ENCODE measurements around the gene KIF26A. TPM values are rescaled to one million over a fixed set of nuclear protein-coding genes. Genes with fewer than 3 reads are reported as not detected.

The KIF26A gene
- 1 to 10 TPM in 2 of 4 donors, under 1 TPM in 1, not detected in 1; 0.27 to 8.6 (median 4.8) TPM for polyA plus RNA-seq
- long read RNA-seq, donor 1, result 0 reads
- long read RNA-seq, donor 2, result 0 reads
- long read RNA-seq, donor 3, result 0 reads
- long read RNA-seq, donor 4, result 0 reads
- long read RNA-seq, donor 5, result 0 reads
- long read RNA-seq, donor 6, result 0 reads
- long read RNA-seq, donor 7, result 0 reads
- long read RNA-seq, donor 8, result 0 reads
- long read RNA-seq, donor 9, result 0 reads
- long read RNA-seq, donor 10, full-length matches to known transcripts, result 1 of 1 reads
- long read RNA-seq, donor 10, partial matches to known transcripts, result 0 of 1 reads
- long read RNA-seq, donor 10, other reads (novel, unspliced or antisense), result 0 of 1 reads

DNA sequence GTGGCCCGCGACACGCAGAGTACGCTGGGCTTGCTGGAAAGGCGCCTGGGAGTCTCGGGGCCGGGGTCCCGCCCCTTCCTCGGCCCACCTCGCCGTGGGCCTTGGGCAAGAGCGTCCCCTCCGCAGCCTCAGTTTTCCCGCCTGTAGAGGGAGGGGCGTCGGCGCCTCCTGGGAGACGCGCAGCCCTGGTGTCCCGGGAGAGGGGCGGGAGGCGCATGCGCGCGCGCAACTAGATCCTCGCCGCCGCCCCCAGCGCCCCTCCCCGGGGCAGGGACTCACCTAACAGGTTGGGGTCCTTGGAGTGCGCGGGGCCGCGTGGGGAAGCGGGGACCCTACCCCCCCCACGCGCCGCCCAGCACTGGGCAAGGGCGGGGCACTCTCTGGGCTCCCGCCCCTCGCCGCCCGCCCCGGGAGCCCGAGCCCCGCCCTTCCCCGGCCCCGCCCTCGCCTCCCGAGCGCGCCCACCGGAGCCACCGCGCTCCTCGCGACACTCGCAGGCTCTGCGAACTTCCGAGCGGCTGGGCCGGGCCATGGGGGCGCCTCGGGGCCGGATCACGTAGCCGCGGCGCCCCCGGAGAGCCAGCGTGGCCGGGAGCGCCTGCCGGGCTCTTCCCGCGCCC is at the start of gene KIF26A:
TSS of gene KIF26A (plus strand) at position 490 of the 620 bp plus-strand sequence. CDS start 136 bp downstream, outside the sequence.
- Histone ChIP-seq H3K9me3 (ENCODE audit: control insufficient read depth in 2 of 2, insufficient read depth in 1 of 2, low read depth in 1 of 2, low read length in 1 of 2) (no peaks in the 10 kb centered on the region), H3K27me3 (ENCODE audit: control insufficient read depth in 3 of 3, insufficient read depth in 3 of 3, low read length in 3 of 3) (peaks cover 30 to 47% (median 46%) of the 10 kb centered on the region in 3 donors), H3K4me1 (ENCODE audit: control insufficient read depth in 3 of 3, insufficient read depth in 2 of 3, low read depth in 1 of 3, low read length in 2 of 3) (peaks cover 0 to 24% (median 3%) of the 10 kb centered on the region in 3 donors), H3K27ac (ENCODE audit: low read depth in 1 of 3, low read length in 2 of 3) (no peak within 1 kb of the TSS), H3K36me3 (ENCODE audit: control insufficient read depth in 3 of 3, insufficient read depth in 2 of 3, low read depth in 1 of 3, low read length in 3 of 3) (peaks cover 0 to 4% (median 0%) of the 10 kb centered on the region in 3 donors), H3K4me3 (ENCODE audit: low read depth in 1 of 3, low read length in 3 of 3) (peak within 1 kb of the TSS; percentile 12 to 38 (median 29))
- DNase-seq, result peak in 1 of 2 donors; percentile 66
- FAIRE-seq, result no peak
- WGBS, 3 donors, result 0 to 2% (median 1%) methylated on average over 49 to 77 of the region's 77 CpGs

GRCh38 chr14:104090071-104090748 is 48.2 kb upstream of the KIF26A start:
- FAIRE-seq, result no peak

DNA sequence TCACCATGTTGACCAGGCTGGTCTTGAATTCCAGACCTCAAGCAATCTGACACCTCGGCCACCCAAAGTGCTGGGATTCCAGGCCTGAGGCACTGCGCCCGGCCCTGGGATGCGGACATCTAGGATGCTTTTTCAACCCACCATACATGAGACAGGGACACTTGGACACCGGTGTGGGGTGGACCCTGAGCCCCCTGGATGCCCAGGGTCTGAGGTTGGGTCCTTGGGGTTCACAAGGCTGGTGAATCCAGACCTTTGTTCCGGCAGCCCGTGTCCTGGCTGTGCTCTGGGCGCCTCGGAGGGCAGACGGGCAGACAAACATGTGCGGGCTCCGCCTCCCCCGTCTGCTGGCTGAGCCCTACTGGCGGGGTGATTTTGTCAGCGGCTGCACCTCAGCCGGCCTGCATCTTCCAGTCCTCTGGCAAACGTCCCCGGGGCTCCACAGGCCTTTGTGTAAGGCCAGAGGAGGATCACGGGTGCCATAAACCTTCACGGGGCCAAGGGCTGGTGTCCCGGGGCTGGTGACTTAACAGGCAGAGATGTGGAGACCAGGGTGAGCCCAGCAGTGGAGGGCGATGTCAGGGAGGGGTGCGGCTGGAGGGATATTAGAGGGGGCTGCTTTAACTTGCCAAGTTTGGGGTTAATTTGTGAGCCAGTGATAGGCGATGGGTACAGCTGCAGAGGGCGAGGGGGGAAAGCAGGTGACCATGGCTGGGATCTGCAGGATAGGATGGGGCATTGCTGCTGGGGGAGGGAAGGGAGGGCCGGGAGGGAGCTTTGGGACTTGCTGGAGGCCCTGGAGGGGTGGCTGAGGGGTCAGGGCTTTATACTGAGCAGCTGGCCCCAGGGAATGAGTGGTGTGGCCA is 47.1 kb upstream of the KIF26A start:
- H3K27me3 ChIP-seq (ENCODE audit: control insufficient read depth in 3 of 3, insufficient read depth in 3 of 3, low read length in 3 of 3), result no peaks in the 10 kb centered on the region
- no peak overlapping the region for H3K4me3 ChIP-seq (ENCODE audit: low read depth in 1 of 3, low read length in 3 of 3)
- FAIRE-seq (no peak), DNase-seq (no peak)
- no peaks in the 10 kb centered on the region for H3K36me3 ChIP-seq (ENCODE audit: control insufficient read depth in 3 of 3, insufficient read depth in 2 of 3, low read depth in 1 of 3, low read length in 3 of 3)
- peaks cover 0 to 3% of the 10 kb centered on the region in 2 donors for H3K9me3 ChIP-seq (ENCODE audit: control insufficient read depth in 2 of 2, insufficient read depth in 1 of 2, low read depth in 1 of 2, low read length in 1 of 2)
- H3K4me1 ChIP-seq (ENCODE audit: control insufficient read depth in 3 of 3, insufficient read depth in 2 of 3, low read depth in 1 of 3, low read length in 2 of 3), result peaks cover 2 to 22% (median 12%) of the 10 kb centered on the region in 3 donors
- no peak overlapping the region for H3K27ac ChIP-seq (ENCODE audit: low read depth in 1 of 3, low read length in 2 of 3)
- whole genome bisulfite sequencing, 3 donors, result 39 to 54% (median 53%) methylated on average over 21 to 26 of the region's 26 CpGs

More at GRCh38 chr14:104090071-104090748, 48.2 kb upstream of the KIF26A start:
- H3K36me3 ChIP-seq (ENCODE audit: control insufficient read depth in 3 of 3, insufficient read depth in 2 of 3, low read depth in 1 of 3, low read length in 3 of 3), result no peaks in the 10 kb centered on the region
- H3K27me3 ChIP-seq (ENCODE audit: control insufficient read depth in 3 of 3, insufficient read depth in 3 of 3, low read length in 3 of 3), result no peaks in the 10 kb centered on the region
- peaks cover 2 to 22% (median 12%) of the 10 kb centered on the region in 3 donors for H3K4me1 ChIP-seq (ENCODE audit: control insufficient read depth in 3 of 3, insufficient read depth in 2 of 3, low read depth in 1 of 3, low read length in 2 of 3)
- 84 to 91% (median 91%) methylated on average over 20 of the region's 20 CpGs for WGBS, 3 donors
- peaks cover 0 to 3% of the 10 kb centered on the region in 2 donors for H3K9me3 ChIP-seq (ENCODE audit: control insufficient read depth in 2 of 2, insufficient read depth in 1 of 2, low read depth in 1 of 2, low read length in 1 of 2)
- no peak for DNase-seq
- H3K27ac ChIP-seq (ENCODE audit: low read depth in 1 of 3, low read length in 2 of 3), result no peak overlapping the region
- no peak overlapping the region for H3K4me3 ChIP-seq (ENCODE audit: low read depth in 1 of 3, low read length in 3 of 3)

- DNase-seq (no peak), FAIRE-seq (no peak)
- Histone ChIP-seq H3K9me3 (ENCODE audit: control insufficient read depth in 2 of 2, insufficient read depth in 1 of 2, low read depth in 1 of 2, low read length in 1 of 2) (peaks cover 0 to 3% of the 10 kb centered on the region in 2 donors), H3K27me3 (ENCODE audit: control insufficient read depth in 3 of 3, insufficient read depth in 3 of 3, low read length in 3 of 3) (no peaks in the 10 kb centered on the region), H3K36me3 (ENCODE audit: control insufficient read depth in 3 of 3, insufficient read depth in 2 of 3, low read depth in 1 of 3, low read length in 3 of 3) (no peaks in the 10 kb centered on the region), H3K4me3 (ENCODE audit: low read depth in 1 of 3, low read length in 3 of 3) (no peak overlapping the region), H3K4me1 (ENCODE audit: control insufficient read depth in 3 of 3, insufficient read depth in 2 of 3, low read depth in 1 of 3, low read length in 2 of 3) (peaks cover 2 to 15% (median 6%) of the 10 kb centered on the region in 3 donors), H3K27ac (ENCODE audit: low read depth in 1 of 3, low read length in 2 of 3) (no peak overlapping the region)
- 75 to 81% (median 77%) methylated on average over 23 of the region's 23 CpGs for WGBS, 3 donors
Measured at GRCh38 chr14:104091927-104092771, 46.2 kb upstream of the KIF26A start.

- Histone ChIP-seq H3K4me1 (ENCODE audit: control insufficient read depth in 3 of 3, insufficient read depth in 2 of 3, low read depth in 1 of 3, low read length in 2 of 3) (peaks cover 0 to 7% (median 2%) of the 10 kb centered on the region in 3 donors), H3K9me3 (ENCODE audit: control insufficient read depth in 2 of 2, insufficient read depth in 1 of 2, low read depth in 1 of 2, low read length in 1 of 2) (peaks cover 0 to 3% of the 10 kb centered on the region in 2 donors), H3K27me3 (ENCODE audit: control insufficient read depth in 3 of 3, insufficient read depth in 3 of 3, low read length in 3 of 3) (no peaks in the 10 kb centered on the region), H3K4me3 (ENCODE audit: low read depth in 1 of 3, low read length in 3 of 3) (no peak overlapping the region), H3K36me3 (ENCODE audit: control insufficient read depth in 3 of 3, insufficient read depth in 2 of 3, low read depth in 1 of 3, low read length in 3 of 3) (no peaks in the 10 kb centered on the region), H3K27ac (ENCODE audit: low read depth in 1 of 3, low read length in 2 of 3) (no peak overlapping the region)
- no peak for FAIRE-seq
- WGBS, 3 donors, result 52 to 77% (median 60%) methylated on average over 11 of the region's 11 CpGs
- DNase-seq, result no peak
Measured at GRCh38 chr14:104092931-104093365, 45.4 kb upstream of the KIF26A start.

DNA sequence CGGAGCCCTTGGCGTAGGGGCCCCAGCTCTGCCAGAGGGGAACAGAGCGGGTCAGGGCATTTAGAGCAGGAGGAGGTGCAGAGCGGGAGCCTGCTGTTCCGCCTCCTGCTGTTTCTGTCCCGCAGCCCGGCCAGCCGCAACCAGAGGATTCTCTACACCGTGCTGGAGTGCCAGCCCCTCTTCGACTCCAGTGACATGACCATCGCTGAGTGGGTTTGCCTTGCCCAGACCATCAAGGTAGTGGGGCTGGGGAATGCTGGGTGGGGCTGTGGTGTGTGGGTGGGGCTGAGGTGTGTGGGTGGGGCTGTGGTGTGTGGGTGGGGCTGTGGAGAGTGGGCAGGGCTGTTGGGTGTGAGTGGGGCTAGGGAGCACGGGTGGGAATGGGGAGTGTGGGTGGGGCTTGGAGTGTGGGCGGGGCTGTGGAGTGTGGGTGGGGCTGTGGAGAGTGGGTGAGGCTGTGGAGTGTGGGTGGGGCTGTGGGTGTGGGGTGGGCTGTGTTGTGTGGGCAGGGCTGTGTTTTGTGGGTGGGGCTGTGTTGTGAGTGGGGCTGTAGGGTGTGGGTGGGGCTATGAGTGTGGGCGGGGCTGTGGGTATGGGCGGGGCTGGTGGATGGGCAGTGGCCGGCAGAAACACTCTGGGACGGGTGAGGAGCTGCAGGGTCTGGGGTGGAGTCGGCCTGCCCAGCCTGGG is 44.9 kb upstream of the KIF26A start:
- no peak for FAIRE-seq
- H3K4me1 ChIP-seq (ENCODE audit: control insufficient read depth in 3 of 3, insufficient read depth in 2 of 3, low read depth in 1 of 3, low read length in 2 of 3), result peaks cover 0 to 2% (median 0%) of the 10 kb centered on the region in 3 donors
- no peak for DNase-seq
- peaks cover 0 to 3% of the 10 kb centered on the region in 2 donors for H3K9me3 ChIP-seq (ENCODE audit: control insufficient read depth in 2 of 2, insufficient read depth in 1 of 2, low read depth in 1 of 2, low read length in 1 of 2)
- no peaks in the 10 kb centered on the region for H3K36me3 ChIP-seq (ENCODE audit: control insufficient read depth in 3 of 3, insufficient read depth in 2 of 3, low read depth in 1 of 3, low read length in 3 of 3)
- WGBS, 3 donors, result 46 to 69% (median 56%) methylated on average over 15 to 18 of the region's 18 CpGs
- no peaks in the 10 kb centered on the region for H3K27me3 ChIP-seq (ENCODE audit: control insufficient read depth in 3 of 3, insufficient read depth in 3 of 3, low read length in 3 of 3)
- no peak overlapping the region for H3K4me3 ChIP-seq (ENCODE audit: low read depth in 1 of 3, low read length in 3 of 3)
- H3K27ac ChIP-seq (ENCODE audit: low read depth in 1 of 3, low read length in 2 of 3), result no peak overlapping the region
